ENCODE measurements around the gene MINDY4.

MINDY4 gene

GRCh38 chr7:30761214-30762156 is 9.7 kb upstream of the MINDY4 start:
- H3K4me1 ChIP-seq (ENCODE audit: control insufficient read depth, insufficient read depth, low read length), result no peaks in the 10 kb centered on the region
- H3K9me3 ChIP-seq (ENCODE audit: control insufficient read depth, insufficient read depth, low read depth, low read length), result no peaks in the 10 kb centered on the region
- no peaks in the 10 kb centered on the region for H3K36me3 ChIP-seq (ENCODE audit: control insufficient read depth in 2 of 2, insufficient read depth in 1 of 2, low read length in 2 of 2)
- H3K4me3 ChIP-seq (ENCODE audit: low read depth, low read length), result no peak overlapping the region
- TF ChIP-seq ZNF202 (tag by site-specific recombination; IDR thresholded peaks at IDR 0.05; ENCODE audit: borderline replicate concordance) (no peak), ZNF214 (tag by site-specific recombination; IDR thresholded peaks at IDR 0.05; ENCODE audit: borderline replicate concordance) (no peak), ZFHX2 (tag by site-specific recombination; conservative IDR thresholded peaks at IDR 0.05) (peak; percentile 38; the same call in 1 of the 2 replicates), ZNF449 (tag by site-specific recombination; IDR thresholded peaks at IDR 0.05) (no peak)
- H3K27ac ChIP-seq (ENCODE audit: extremely low read depth, low read depth, low read length), result no peak overlapping the region
- CTCF ChIA-PET, result interaction anchor here (0.9 kb wide), 1 partner anchor 21 kb away, joined by 5 read pairs; no protein-coding TSS in a partner anchor
- POLR2A ChIA-PET, result interaction anchor here (0.6 kb wide), 1 partner anchor 110 kb away, joined by 3 read pairs; no protein-coding TSS in a partner anchor

GRCh38 chr7:30764030-30764975 is 6.9 kb upstream of the MINDY4 start:
- Histone ChIP-seq H3K4me1 (ENCODE audit: control insufficient read depth, insufficient read depth, low read length) (no peaks in the 10 kb centered on the region), H3K27ac (ENCODE audit: extremely low read depth, low read depth, low read length) (no peak overlapping the region), H3K4me3 (ENCODE audit: low read depth, low read length) (no peak overlapping the region), H3K36me3 (ENCODE audit: control insufficient read depth in 2 of 2, insufficient read depth in 1 of 2, low read length in 2 of 2) (no peaks in the 10 kb centered on the region), H3K9me3 (ENCODE audit: control insufficient read depth, insufficient read depth, low read depth, low read length) (no peaks in the 10 kb centered on the region)
- POLR2A ChIA-PET, result no interaction called here
- TF ChIP-seq ZNF777 (tag by site-specific recombination; IDR thresholded peaks at IDR 0.05; ENCODE audit: borderline replicate concordance) (no peak), ZNF114 (tag by site-specific recombination; IDR thresholded peaks at IDR 0.05) (no peak), AEBP2 (tag by site-specific recombination; IDR thresholded peaks at IDR 0.05; ENCODE audit: borderline replicate concordance) (no peak), SP3 (tag by site-specific recombination; IDR thresholded peaks at IDR 0.05) (no peak), ZSCAN5A (tag by site-specific recombination; IDR thresholded peaks at IDR 0.05) (no peak), SP7 (tag by site-specific recombination; IDR thresholded peaks at IDR 0.05) (no peak)
- CTCF ChIA-PET, result no interaction called here

- Histone ChIP-seq H3K36me3 (ENCODE audit: control insufficient read depth in 2 of 2, insufficient read depth in 1 of 2, low read length in 2 of 2) (no peaks in the 10 kb centered on the region), H3K27ac (ENCODE audit: extremely low read depth, low read depth, low read length) (no peak overlapping the region), H3K4me3 (ENCODE audit: low read depth, low read length) (no peak overlapping the region), H3K4me1 (ENCODE audit: control insufficient read depth, insufficient read depth, low read length) (no peaks in the 10 kb centered on the region), H3K9me3 (ENCODE audit: control insufficient read depth, insufficient read depth, low read depth, low read length) (no peaks in the 10 kb centered on the region)
- ChIA-PET CTCF (interaction anchor here (0.6 kb wide), 2 partner anchors 8 to 83 kb away, joined by 3 to 4 read pairs; partner anchors contain the start of gene CRHR2), POLR2A (no interaction called here)
- TF ChIP-seq ZNF785 (tag by site-specific recombination; IDR thresholded peaks at IDR 0.05) (no peak), ZNF433 (tag by site-specific recombination; IDR thresholded peaks at IDR 0.05; ENCODE audit: low read depth) (no peak), BCL11A (tag by site-specific recombination; IDR thresholded peaks at IDR 0.05; ENCODE audit: low read depth) (no peak), EGR2 (tag by site-specific recombination; IDR thresholded peaks at IDR 0.05; ENCODE audit: low read depth) (no peak), ZNF610 (tag by site-specific recombination; IDR thresholded peaks at IDR 0.05; ENCODE audit: borderline replicate concordance) (no peak), ZNF391 (tag by site-specific recombination; IDR thresholded peaks at IDR 0.05; ENCODE audit: borderline replicate concordance, low read depth) (no peak), ZNF221 (tag by site-specific recombination; IDR thresholded peaks at IDR 0.05; ENCODE audit: borderline replicate concordance) (no peak), ZNF518A (tag by site-specific recombination; conservative IDR thresholded peaks at IDR 0.05; ENCODE audit: low read depth) (no peak)
Measured at GRCh38 chr7:30765408-30765807, 5.8 kb upstream of the MINDY4 start.
